Activated CD4-positive, alpha-beta T cell treated with anti-CD3 and anti-CD28 coated beads, Interleukin-2, amount 10 ng/mL, durations not matched to agents 24 days and 14 days (primary cell): ENCODE data around the gene NRG3. TPM values are rescaled to one million over a fixed set of nuclear protein-coding genes. Genes with fewer than 3 reads are reported as not detected.

ENCODE experiments used
- DNase-seq: peaks from one replicate; pipeline ENCODE4 v3.0.0; 2022
- H3K27ac Mint-ChIP-seq: one replicate; pipeline ENCODE4 v1.8.0; 2022; ENCODE audit warnings: mild to moderate bottlenecking, mixed read lengths
- H3K27me3 Mint-ChIP-seq: one replicate; pipeline ENCODE4 v1.8.0; 2022; ENCODE audit warnings: mixed read lengths
- H3K36me3 Mint-ChIP-seq: one replicate; pipeline ENCODE4 v1.8.0; 2022; ENCODE audit warnings: low read depth, mild to moderate bottlenecking, mixed read lengths
- H3K4me1 Mint-ChIP-seq: one replicate; pipeline ENCODE4 v1.8.0; 2021; ENCODE audit warnings: mixed read lengths
- H3K4me3 Mint-ChIP-seq: one replicate; pipeline ENCODE4 v1.8.0; 2022; ENCODE audit warnings: mild to moderate bottlenecking, moderate library complexity, mixed read lengths
- H3K9me3 Mint-ChIP-seq: one replicate; pipeline ENCODE4 v1.8.0; 2021; ENCODE audit warnings: mixed read lengths
- intact Hi-C: fragments of 100-400 bp; cut with micrococcal nuclease; formaldehyde crosslinking; loops from one replicate; pipeline ENCODE4 v1.15.1; 2023
- total RNA-seq: library from RNA; stranded (reverse); gene quantifications from 2 replicates; pipeline ENCODE4 v1.2.3, GENCODE V29; 2022

NRG3 gene
- total RNA-seq, 1 donor from 2014 or later = not detected

- H3K4me1 Mint-ChIP-seq = no peaks in the 10 kb centered on the region
- intact Hi-C loops = no loop called here
- H3K9me3 Mint-ChIP-seq = no peaks in the 10 kb centered on the region
- no peaks in the 10 kb centered on the region for H3K36me3 Mint-ChIP-seq
- DNase-seq = no peak
- H3K4me3 Mint-ChIP-seq = no peak overlapping the region
- no peaks in the 10 kb centered on the region for H3K27me3 Mint-ChIP-seq
- H3K27ac Mint-ChIP-seq = no peak overlapping the region
Measured at GRCh38 chr10:81903472-81903871, 28.5 kb downstream of the NRG3 start.

- Mint-ChIP-seq H3K4me3 (no peak overlapping the region), H3K9me3 (no peaks in the 10 kb centered on the region), H3K4me1 (no peaks in the 10 kb centered on the region), H3K27ac (no peak overlapping the region), H3K27me3 (no peaks in the 10 kb centered on the region), H3K36me3 (no peaks in the 10 kb centered on the region)
- DNase-seq = no peak
- intact Hi-C loops = no loop called here
Measured at GRCh38 chr10:81905161-81905560, 30.2 kb downstream of the NRG3 start.

GRCh38 chr10:81909453-81909852 lies 34.5 kb downstream of the NRG3 start:
- no peak overlapping the region for H3K27ac Mint-ChIP-seq
- no peaks in the 10 kb centered on the region for H3K36me3 Mint-ChIP-seq
- H3K9me3 Mint-ChIP-seq = no peaks in the 10 kb centered on the region
- DNase-seq = no peak
- no peaks in the 10 kb centered on the region for H3K4me1 Mint-ChIP-seq
- intact Hi-C loops = no loop called here
- no peaks in the 10 kb centered on the region for H3K27me3 Mint-ChIP-seq
- no peak overlapping the region for H3K4me3 Mint-ChIP-seq

- Mint-ChIP-seq H3K36me3 (no peaks in the 10 kb centered on the region), H3K4me1 (no peaks in the 10 kb centered on the region), H3K27me3 (no peaks in the 10 kb centered on the region), H3K4me3 (no peak overlapping the region), H3K9me3 (no peaks in the 10 kb centered on the region), H3K27ac (no peak overlapping the region)
- DNase-seq = no peak
- intact Hi-C loops = no loop called here
Measured at GRCh38 chr10:81911328-81911727, 36.3 kb downstream of the NRG3 start.

- Mint-ChIP-seq H3K27ac (no peak overlapping the region), H3K4me3 (no peak overlapping the region), H3K27me3 (no peaks in the 10 kb centered on the region), H3K4me1 (no peaks in the 10 kb centered on the region), H3K9me3 (no peaks in the 10 kb centered on the region), H3K36me3 (no peaks in the 10 kb centered on the region)
- intact Hi-C loops = no loop called here
- no peak for DNase-seq
Measured at GRCh38 chr10:81914736-81915503, 39.9 kb downstream of the NRG3 start.

- no peaks in the 10 kb centered on the region for H3K27me3 Mint-ChIP-seq
- H3K36me3 Mint-ChIP-seq = no peaks in the 10 kb centered on the region
- H3K4me1 Mint-ChIP-seq = no peaks in the 10 kb centered on the region
- DNase-seq = no peak
- H3K9me3 Mint-ChIP-seq = no peaks in the 10 kb centered on the region
- no peak overlapping the region for H3K4me3 Mint-ChIP-seq
- intact Hi-C loops = no loop called here
- no peak overlapping the region for H3K27ac Mint-ChIP-seq
Measured at GRCh38 chr10:81915504-81915897, 40.5 kb downstream of the NRG3 start.

- Mint-ChIP-seq H3K36me3 (no peaks in the 10 kb centered on the region), H3K4me1 (no peaks in the 10 kb centered on the region), H3K4me3 (no peak overlapping the region), H3K27me3 (no peaks in the 10 kb centered on the region), H3K9me3 (no peaks in the 10 kb centered on the region), H3K27ac (no peak overlapping the region)
- intact Hi-C loops = no loop called here
- DNase-seq = no peak
Measured at GRCh38 chr10:81917666-81918065, 42.7 kb downstream of the NRG3 start.

GRCh38 chr10:81918766-81919165 lies 43.8 kb downstream of the NRG3 start:
- DNase-seq = no peak
- no peaks in the 10 kb centered on the region for H3K36me3 Mint-ChIP-seq
- no peaks in the 10 kb centered on the region for H3K4me1 Mint-ChIP-seq
- intact Hi-C loops = no loop called here
- H3K27me3 Mint-ChIP-seq = no peaks in the 10 kb centered on the region
- H3K9me3 Mint-ChIP-seq = no peaks in the 10 kb centered on the region
- no peak overlapping the region for H3K4me3 Mint-ChIP-seq
- H3K27ac Mint-ChIP-seq = no peak overlapping the region

- H3K4me3 Mint-ChIP-seq = no peak overlapping the region
- H3K9me3 Mint-ChIP-seq = no peaks in the 10 kb centered on the region
- no peaks in the 10 kb centered on the region for H3K27me3 Mint-ChIP-seq
- DNase-seq = peak; percentile 56
- H3K4me1 Mint-ChIP-seq = no peaks in the 10 kb centered on the region
- intact Hi-C loops = no loop called here
- no peaks in the 10 kb centered on the region for H3K36me3 Mint-ChIP-seq
- no peak overlapping the region for H3K27ac Mint-ChIP-seq
Measured at GRCh38 chr10:81920213-81920829, 45.3 kb downstream of the NRG3 start.

GRCh38 chr10:81928119-81928518 lies 53.1 kb downstream of the NRG3 start:
- intact Hi-C loops = no loop called here
- Mint-ChIP-seq H3K27ac (no peak overlapping the region), H3K4me1 (no peaks in the 10 kb centered on the region), H3K4me3 (no peak overlapping the region), H3K27me3 (no peaks in the 10 kb centered on the region), H3K36me3 (no peaks in the 10 kb centered on the region), H3K9me3 (no peaks in the 10 kb centered on the region)
- DNase-seq = no peak

- H3K4me3 Mint-ChIP-seq = no peak overlapping the region
- no peaks in the 10 kb centered on the region for H3K4me1 Mint-ChIP-seq
- intact Hi-C loops = no loop called here
- no peak overlapping the region for H3K27ac Mint-ChIP-seq
- no peaks in the 10 kb centered on the region for H3K9me3 Mint-ChIP-seq
- no peaks in the 10 kb centered on the region for H3K36me3 Mint-ChIP-seq
- no peaks in the 10 kb centered on the region for H3K27me3 Mint-ChIP-seq
- no peak for DNase-seq
Measured at GRCh38 chr10:81943583-81943982, 68.6 kb downstream of the NRG3 start.

GRCh38 chr10:81944609-81945008 lies 69.6 kb downstream of the NRG3 start:
- Mint-ChIP-seq H3K4me3 (no peak overlapping the region), H3K27ac (no peak overlapping the region), H3K27me3 (no peaks in the 10 kb centered on the region), H3K36me3 (no peaks in the 10 kb centered on the region), H3K9me3 (no peaks in the 10 kb centered on the region), H3K4me1 (no peaks in the 10 kb centered on the region)
- intact Hi-C loops = no loop called here
- DNase-seq = no peak

- no peaks in the 10 kb centered on the region for H3K36me3 Mint-ChIP-seq
- H3K4me3 Mint-ChIP-seq = no peak overlapping the region
- intact Hi-C loops = no loop called here
- H3K9me3 Mint-ChIP-seq = no peaks in the 10 kb centered on the region
- H3K27me3 Mint-ChIP-seq = no peaks in the 10 kb centered on the region
- DNase-seq = no peak
- H3K4me1 Mint-ChIP-seq = no peaks in the 10 kb centered on the region
- H3K27ac Mint-ChIP-seq = no peak overlapping the region
Measured at GRCh38 chr10:81949283-81949682, 74.3 kb downstream of the NRG3 start.

- Mint-ChIP-seq H3K4me1 (no peaks in the 10 kb centered on the region), H3K4me3 (no peak overlapping the region), H3K27me3 (no peaks in the 10 kb centered on the region), H3K9me3 (no peaks in the 10 kb centered on the region), H3K27ac (no peak overlapping the region), H3K36me3 (no peaks in the 10 kb centered on the region)
- DNase-seq = no peak
- intact Hi-C loops = no loop called here
Measured at GRCh38 chr10:81950358-81950757, 75.4 kb downstream of the NRG3 start.

- no peak for DNase-seq
- Mint-ChIP-seq H3K9me3 (no peaks in the 10 kb centered on the region), H3K4me1 (no peaks in the 10 kb centered on the region), H3K27ac (no peak overlapping the region), H3K27me3 (no peaks in the 10 kb centered on the region), H3K4me3 (no peak overlapping the region), H3K36me3 (no peaks in the 10 kb centered on the region)
- intact Hi-C loops = no loop called here
Measured at GRCh38 chr10:81953420-81953819, 78.4 kb downstream of the NRG3 start.
